Psoas muscle (tissue), 8 donors: Measurements from ENCODE around the gene SLC25A22. TPM values are rescaled to one million over a fixed set of nuclear protein-coding genes. Genes with fewer than 3 reads are reported as not detected.

Experiments
- ATAC-seq, 4 donors: fragments of 200-7000 bp; cut with Tn5 transposase; one replicate each; pipeline ENCODE4 v1.9.1; 2020; ENCODE audit warnings: moderate library complexity in 3 of 4, mild to moderate bottlenecking in 2 of 4
- DNase-seq, 2 donors: peaks; one replicate each; pipeline ENCODE4 v3.0.0-alpha.2; 2020
- H3K27ac ChIP-seq: fragments of 200-600 bp; one replicate; pipeline ENCODE4 v1.8.0; 2022
- H3K27me3 ChIP-seq, 3 donors: fragments of 200-600 bp in 1 of 3; one replicate each; pipeline versions ENCODE4 v1.6.1 to v1.8.0; 2013 to 2022; ENCODE audit warnings: low read length in 2 of 3, mild to moderate bottlenecking in 2 of 3, moderate library complexity in 1 of 3; ENCODE audit not compliant: insufficient read depth in 3 of 3
- H3K36me3 ChIP-seq, 2 donors: fragments of 200-600 bp in 1 of 2; one replicate each; pipeline versions ENCODE4 v1.6.1 to v1.8.0; 2013 to 2022; ENCODE audit warnings: low read depth in 1 of 2, mild to moderate bottlenecking in 1 of 2, moderate library complexity in 1 of 2; ENCODE audit not compliant: insufficient read depth in 1 of 2
- H3K4me1 ChIP-seq: fragments of 200-600 bp; one replicate; pipeline ENCODE4 v1.8.0; 2022
- H3K4me3 ChIP-seq: fragments of 200-600 bp; one replicate; pipeline ENCODE4 v1.8.0; 2022; ENCODE audit warnings: mild to moderate bottlenecking
- H3K9me3 ChIP-seq: fragments of 200-600 bp; one replicate; pipeline ENCODE4 v1.8.0; 2022
- CTCF ChIP-seq: fragments of 200-600 bp; IDR thresholded peaks from one replicate; pipeline ENCODE4 v1.8.0; 2022; ENCODE audit warnings: antibody characterized with exemption
- WGBS, 3 donors: extraction: QIAGEN DNeasy Blood & Tissue Kit; methylation state at CpG; one replicate each; pipeline versions ENCODE4 v1.1.6 to v1.1.7; 2013; 5-methylcytosine and 5-hydroxymethylcytosine counted together
- intact Hi-C, 2 donors: fragments of 100-400 bp; cut with DNase I; formaldehyde crosslinking; loops; one replicate each; pipeline versions ENCODE4 v1.11.0 to v1.14.2; 2022
- polyA plus RNA-seq, 3 donors: library from polyadenylated mRNA; stranded (reverse); fragments of 200-250 nt; gene quantifications; one replicate each; pipeline ENCODE4 v1.2.3, GENCODE V29; 2013
- total RNA-seq, 4 donors: library from RNA; stranded (reverse); fragmentation: NEBNext Ultra II Directional in 2 of 4; extraction: Animal tissue kit (Norgen Biotek cat#: 25700) in 2 of 4; gene quantifications; one replicate each; pipeline versions ENCODE4 v1.2.1 to v1.2.4, GENCODE V29; 2021 to 2023
- donor health status: healthy with polysubstance abuse.
- donor health status: DM: no; HTN: no; CAD: no; lungs with moderate emphysema.
- donor health status: Bipolar disorder and iron deficiency.
- donor health status: healthy.
- donor health status: DM: yes; HTN: yes; CAD: no.
- donor health status: DM: no; HTN: no; CAD: no.
- donor health status: DM: no; HTN: no; CAD: no.
- donor health status: DM: yes; HTN: yes; CAD: no.

Gene SLC25A22
- total and polyA plus RNA-seq, 7 donors, result 0.49 to 4.3 (median 1.6) TPM

GRCh38 chr11:829176-829846 lies 31.2 kb upstream of the SLC25A22 start:
- Histone ChIP-seq H3K9me3 (no peaks in the 10 kb centered on the region), H3K27ac (peak overlapping the region; percentile 37), H3K4me3 (peak overlapping the region; percentile 57), H3K27me3 (peaks cover 0 to 37% (median 13%) of the 10 kb centered on the region in 3 donors), H3K4me1 (peaks cover 36% of the 10 kb centered on the region), H3K36me3 (peaks cover 0 to 14% of the 10 kb centered on the region in 2 donors)
- no peak for TF ChIP-seq CTCF
- intact Hi-C loops, result no loop called here
- ATAC-seq (no peak), DNase-seq (peak in 1 of 2 donors; percentile 75)
- WGBS, 3 donors, result 27 to 33% (median 32%) methylated on average over 39 to 40 of the region's 40 CpGs

GRCh38 chr11:828506-829175 lies 30.6 kb upstream of the SLC25A22 start:
- Histone ChIP-seq H3K27ac (peak overlapping the region; percentile 37), H3K4me1 (peaks cover 39% of the 10 kb centered on the region), H3K36me3 (peaks cover 0 to 21% of the 10 kb centered on the region in 2 donors), H3K27me3 (peaks cover 0 to 37% (median 13%) of the 10 kb centered on the region in 3 donors), H3K4me3 (peak overlapping the region; percentile 57), H3K9me3 (no peaks in the 10 kb centered on the region)
- TF ChIP-seq CTCF, result no peak
- DNase-seq (no peak), ATAC-seq (no peak)
- intact Hi-C loops, result no loop called here
- WGBS, 3 donors, result 66 to 73% (median 68%) methylated on average over 21 of the region's 21 CpGs

GRCh38 chr11:827897-828192 lies 29.8 kb upstream of the SLC25A22 start, which contains the start of gene CRACR2B:
TSS of gene CRACR2B (plus strand) at chr11:827919. CDS start at chr11:828608, 689 bp downstream.
- peaks cover 0 to 29% of the 10 kb centered on the region in 2 donors for H3K36me3 ChIP-seq
- peak within 1 kb of the TSS; percentile 37 for H3K27ac ChIP-seq
- ATAC-seq (no peak), DNase-seq (no peak)
- intact Hi-C loops, result no loop called here
- H3K27me3 ChIP-seq, result peaks cover 0 to 37% (median 13%) of the 10 kb centered on the region in 3 donors
- TF ChIP-seq CTCF, result no peak
- peaks cover 39% of the 10 kb centered on the region for H3K4me1 ChIP-seq
- H3K9me3 ChIP-seq, result no peaks in the 10 kb centered on the region
- peak within 1 kb of the TSS; percentile 59 for H3K4me3 ChIP-seq
- WGBS, 3 donors, result 51 to 59% (median 51%) methylated on average over 5 of the region's 5 CpGs

- H3K4me3 ChIP-seq, result peak overlapping the region; percentile 59
- no peak for TF ChIP-seq CTCF
- no peaks in the 10 kb centered on the region for H3K9me3 ChIP-seq
- peaks cover 0 to 34% of the 10 kb centered on the region in 2 donors for H3K36me3 ChIP-seq
- peaks cover 0 to 37% (median 13%) of the 10 kb centered on the region in 3 donors for H3K27me3 ChIP-seq
- peak in 2 of 4 donors; percentile 13 to 14 for ATAC-seq
- intact Hi-C loops, result no loop called here
- WGBS, 3 donors, result 4 to 15% (median 6%) methylated on average over 52 to 66 of the region's 66 CpGs
- peak overlapping the region; percentile 1 for H3K27ac ChIP-seq
- H3K4me1 ChIP-seq, result peaks cover 42% of the 10 kb centered on the region
- no peak for DNase-seq
Observed at GRCh38 chr11:827146-827896, 29.2 kb upstream of the SLC25A22 start.
